ENCODE measurements around the gene EFHC1. TPM values are rescaled to one million over a fixed set of nuclear protein-coding genes. Genes with fewer than 3 reads are reported as not detected.

Gene EFHC1
- polyA plus RNA-seq, 1 donor (not counting 4 experiments of a cell fraction or from before 2014, with no cell fraction given): 20.5 TPM

DNA sequence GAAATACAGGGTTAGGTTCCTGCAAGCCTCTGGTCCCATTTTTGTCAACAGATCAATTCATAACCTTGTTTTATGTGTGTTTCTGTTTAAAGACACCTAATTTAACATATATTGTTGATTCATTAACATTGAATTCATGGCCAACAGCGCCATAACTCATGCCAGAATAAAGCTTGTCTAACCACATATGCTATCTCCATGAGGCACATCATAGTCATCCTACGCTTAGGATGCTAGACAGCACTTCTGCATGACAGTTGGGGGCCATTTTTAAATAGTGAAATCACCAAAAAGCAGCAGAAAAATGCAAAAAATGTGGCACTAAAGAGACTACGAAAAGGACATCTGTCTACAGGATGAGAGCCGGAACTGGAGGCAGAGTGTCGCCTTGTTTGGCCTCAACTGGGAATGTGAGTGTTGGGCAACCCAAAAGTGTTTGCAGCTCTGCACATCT, 118.8 kb downstream of the EFHC1 start:
- H3K9me1 ChIP-seq (ENCODE audit: control insufficient read depth, extremely low read depth, insufficient read depth, low read length): no peaks in the 10 kb centered on the region
- TF ChIP-seq, protein P1, sequence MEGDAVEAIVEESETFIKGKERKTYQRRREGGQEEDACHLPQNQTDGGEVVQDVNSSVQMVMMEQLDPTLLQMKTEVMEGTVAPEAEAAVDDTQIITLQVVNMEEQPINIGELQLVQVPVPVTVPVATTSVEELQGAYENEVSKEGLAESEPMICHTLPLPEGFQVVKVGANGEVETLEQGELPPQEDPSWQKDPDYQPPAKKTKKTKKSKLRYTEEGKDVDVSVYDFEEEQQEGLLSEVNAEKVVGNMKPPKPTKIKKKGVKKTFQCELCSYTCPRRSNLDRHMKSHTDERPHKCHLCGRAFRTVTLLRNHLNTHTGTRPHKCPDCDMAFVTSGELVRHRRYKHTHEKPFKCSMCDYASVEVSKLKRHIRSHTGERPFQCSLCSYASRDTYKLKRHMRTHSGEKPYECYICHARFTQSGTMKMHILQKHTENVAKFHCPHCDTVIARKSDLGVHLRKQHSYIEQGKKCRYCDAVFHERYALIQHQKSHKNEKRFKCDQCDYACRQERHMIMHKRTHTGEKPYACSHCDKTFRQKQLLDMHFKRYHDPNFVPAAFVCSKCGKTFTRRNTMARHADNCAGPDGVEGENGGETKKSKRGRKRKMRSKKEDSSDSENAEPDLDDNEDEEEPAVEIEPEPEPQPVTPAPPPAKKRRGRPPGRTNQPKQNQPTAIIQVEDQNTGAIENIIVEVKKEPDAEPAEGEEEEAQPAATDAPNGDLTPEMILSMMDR (optimal IDR thresholded peaks at IDR 0.05 in 1 of 3, IDR thresholded peaks at IDR 0.05 in 1 of 3, conservative IDR thresholded peaks at IDR 0.05 in 1 of 3; ENCODE audit: extremely low read depth in 1 of 3, insufficient read depth in 2 of 3, low read length in 3 of 3): no peak
- TF ChIP-seq EZH2 (IDR thresholded peaks at IDR 0.05; ENCODE audit: low read length): no peak
- dilution Hi-C loops (cut with MboI; ENCODE audit: extremely low pct_ligation_motif_present, low sequenced_read_pairs): no loop called here
- no peak overlapping the region for H3K4me2 ChIP-seq (ENCODE audit: control insufficient read depth, extremely low read depth, insufficient read depth, low read depth, low read length)
- peaks cover 9% of the 10 kb centered on the region for H3K79me2 ChIP-seq (ENCODE audit: control insufficient read depth, insufficient read depth, low read length)
- no peaks in the 10 kb centered on the region for H3K36me3 ChIP-seq (ENCODE audit: control insufficient read depth in 2 of 2, extremely low read depth in 1 of 2, insufficient read depth in 2 of 2, low read length in 2 of 2)
- FAIRE-seq: no peak
- no peaks in the 10 kb centered on the region for H3K9me3 ChIP-seq (ENCODE audit: control insufficient read depth, low read depth, low read length)
- H3K27me3 ChIP-seq (ENCODE audit: control insufficient read depth, extremely low read depth, insufficient read depth, low read length): no peaks in the 10 kb centered on the region
- H3K9ac ChIP-seq (ENCODE audit: control insufficient read depth, extremely low read depth, insufficient read depth, low read length): no peak overlapping the region
- H4K20me1 ChIP-seq (ENCODE audit: control insufficient read depth, extremely low read depth, insufficient read depth, low read length): no peaks in the 10 kb centered on the region
- H3K27ac ChIP-seq (ENCODE audit: control insufficient read depth, insufficient read depth, low read length): no peak overlapping the region
- no peak overlapping the region for H2AFZ ChIP-seq (ENCODE audit: control insufficient read depth, low read length)
- H3K4me1 ChIP-seq (ENCODE audit: control insufficient read depth, extremely low read depth, insufficient read depth, low read length): peaks cover 46% of the 10 kb centered on the region
- no peak for DNase-seq (ENCODE audit: low read depth, low spot score)
- no peak overlapping the region for H3K4me3 ChIP-seq (ENCODE audit: control insufficient read depth in 2 of 3, extremely low read depth in 1 of 3, insufficient read depth in 2 of 3, low read depth in 1 of 3, low read length in 3 of 3)

- DNase-seq (ENCODE audit: low read depth, low spot score) (no peak), FAIRE-seq (no peak)
- Histone ChIP-seq H2AFZ (ENCODE audit: control insufficient read depth, low read length) (no peak overlapping the region), H3K9ac (ENCODE audit: control insufficient read depth, extremely low read depth, insufficient read depth, low read length) (no peak overlapping the region), H3K36me3 (ENCODE audit: control insufficient read depth in 2 of 2, extremely low read depth in 1 of 2, insufficient read depth in 2 of 2, low read length in 2 of 2) (no peaks in the 10 kb centered on the region), H3K4me2 (ENCODE audit: control insufficient read depth, extremely low read depth, insufficient read depth, low read depth, low read length) (no peak overlapping the region), H3K9me3 (ENCODE audit: control insufficient read depth, low read depth, low read length) (no peaks in the 10 kb centered on the region), H3K4me1 (ENCODE audit: control insufficient read depth, extremely low read depth, insufficient read depth, low read length) (peaks cover 52% of the 10 kb centered on the region), H3K4me3 (ENCODE audit: control insufficient read depth in 2 of 3, extremely low read depth in 1 of 3, insufficient read depth in 2 of 3, low read depth in 1 of 3, low read length in 3 of 3) (no peak overlapping the region), H3K27me3 (ENCODE audit: control insufficient read depth, extremely low read depth, insufficient read depth, low read length) (no peaks in the 10 kb centered on the region), H3K27ac (ENCODE audit: control insufficient read depth, insufficient read depth, low read length) (no peak overlapping the region), H4K20me1 (ENCODE audit: control insufficient read depth, extremely low read depth, insufficient read depth, low read length) (no peaks in the 10 kb centered on the region), H3K9me1 (ENCODE audit: control insufficient read depth, extremely low read depth, insufficient read depth, low read length) (no peaks in the 10 kb centered on the region), H3K79me2 (ENCODE audit: control insufficient read depth, insufficient read depth, low read length) (peaks cover 9% of the 10 kb centered on the region)
- no peak for TF ChIP-seq EZH2 (IDR thresholded peaks at IDR 0.05; ENCODE audit: low read length)
- TF ChIP-seq, protein P1 (optimal IDR thresholded peaks at IDR 0.05 in 1 of 3, IDR thresholded peaks at IDR 0.05 in 1 of 3, conservative IDR thresholded peaks at IDR 0.05 in 1 of 3; ENCODE audit: extremely low read depth in 1 of 3, insufficient read depth in 2 of 3, low read length in 3 of 3): no peak
- dilution Hi-C loops (cut with MboI; ENCODE audit: extremely low pct_ligation_motif_present, low sequenced_read_pairs): no loop called here
Observed at GRCh38 chr6:52539607-52540006, 119.5 kb downstream of the EFHC1 start.

All from keratinocyte (primary cell).